HepG2 (cell line): ENCODE results near the gene SMIM36. TPM values are rescaled to one million over a fixed set of nuclear protein-coding genes. Genes with fewer than 3 reads are reported as not detected.

ENCODE experiments used
- ATAC-seq: fragments of 200-7000 bp; cut with Tn5 transposase; 3 replicates; pipeline ENCODE4 v1.9.1; 2020; ENCODE audit warnings: mild to moderate bottlenecking, moderate library complexity
- BruUV-seq: library from RNA; stranded (reverse); fragments of 400-500 nt; replicated peaks from 2 replicates; lab custom pipeline; 2021; lab: Mats Ljungman, UMichigan
- CTCF ChIA-PET: fragments of 300-600 bp; formaldehyde crosslinking; extraction: SDS; loops from one replicate; lab custom pipeline; 2021; ENCODE audit warnings: low total read pairs, inconsistent platforms, low intra/inter-chr PET ratio; lab: Yijun Ruan, JAX
- POLR2A ChIA-PET: fragments of 350-600 bp; sonication (Branson Sonifier 250); formaldehyde crosslinking; loops from one replicate; lab custom pipeline; 2020; ENCODE audit warnings: antibody characterized with exemption, inconsistent platforms; lab: Yijun Ruan, JAX
- DNase-seq: peaks from one replicate; pipeline ENCODE4 v3.0.0-alpha.2; 2015; ENCODE audit warnings: low spot score
- FAIRE-seq: peaks from 3 replicates; lab custom pipeline; 2011; peaks lifted over from hg19 to GRCh38; lab: Jason Lieb, UNC
- H2AFZ ChIP-seq: one replicate; pipeline ENCODE4 v1.6.1; 2011; ENCODE audit warnings: low read length, inconsistent platforms
- H3K27ac ChIP-seq: fragments of 300-600 bp; 3 replicates; pipeline ENCODE4 v1.8.0; 2011; ENCODE audit warnings: mixed run types, mild to moderate bottlenecking, mixed read lengths, low read length, inconsistent platforms; ENCODE audit not compliant: insufficient read depth; ENCODE audit errors: extremely low read length
- H3K27me3 ChIP-seq, 2 experiments: fragments of 200-600 bp in 1 of 2; 2 replicates in 1 of 2; 3 replicates in 1 of 2; pipeline versions ENCODE4 v1.6.0 to v1.8.0; 2011; ENCODE audit warnings: low read length in 2 of 2, mild to moderate bottlenecking in 2 of 2, moderate library complexity in 2 of 2, inconsistent platforms in 1 of 2; ENCODE audit not compliant: insufficient read depth in 2 of 2, control insufficient read depth in 1 of 2
- H3K36me3 ChIP-seq, 2 experiments: fragments of 200-600 bp in 1 of 2; replicated peaks in 1 of 2; 2 replicates in 1 of 2; 3 replicates in 1 of 2; pipeline versions ENCODE4 v1.5.1 to v1.8.0; 2011; ENCODE audit warnings: low read length in 2 of 2, inconsistent platforms in 1 of 2; ENCODE audit not compliant: insufficient read depth in 2 of 2, control insufficient read depth in 1 of 2
- H3K4me1 ChIP-seq: 2 replicates; pipeline ENCODE4 v1.5.1; 2012; ENCODE audit warnings: low read length, inconsistent platforms; ENCODE audit not compliant: insufficient read depth
- H3K4me2 ChIP-seq: 2 replicates; pipeline ENCODE4 v1.6.0; 2011; ENCODE audit warnings: low read depth, low read length, inconsistent platforms
- H3K4me3 ChIP-seq, 3 experiments: fragments of 200-600 bp in 1 of 3; sonication (generic), shearing (Covaris generic) in 1 of 3; replicated peaks in 1 of 3; 2 replicates each; pipeline ENCODE4 v1.5.1; 2011 to 2016; ENCODE audit warnings: low read length in 3 of 3, inconsistent platforms in 2 of 3, low read depth in 2 of 3, mild to moderate bottlenecking in 2 of 3, control low read depth in 1 of 3, mixed read lengths in 1 of 3; ENCODE audit not compliant: insufficient read depth in 1 of 3
- H3K79me2 ChIP-seq: one replicate; pipeline ENCODE4 v1.6.1; 2011; ENCODE audit warnings: low read length, inconsistent platforms; ENCODE audit not compliant: insufficient read depth
- H3K9ac ChIP-seq: 2 replicates; pipeline ENCODE4 v1.6.0; 2011; ENCODE audit warnings: mild to moderate bottlenecking, low read depth, low read length, inconsistent platforms; ENCODE audit not compliant: insufficient read depth
- H3K9me3 ChIP-seq: 2 replicates; pipeline ENCODE4 v1.5.1; 2012; ENCODE audit warnings: mild to moderate bottlenecking, low read length
- H4K20me1 ChIP-seq: 2 replicates; pipeline ENCODE4 v1.6.0; 2011; ENCODE audit warnings: inconsistent platforms, mild to moderate bottlenecking, low read length, moderate library complexity; ENCODE audit not compliant: insufficient read depth
- FOXA3 ChIP-seq: IDR thresholded peaks from 2 replicates; pipeline ENCODE4 v1.6.1; 2016; ENCODE audit warnings: missing genetic modification reagents, missing compliant biosample characterization
- GATAD1 ChIP-seq: IDR thresholded peaks from 2 replicates; pipeline ENCODE4 v1.6.1; 2016; ENCODE audit warnings: missing genetic modification reagents, missing compliant biosample characterization
- HHEX ChIP-seq: IDR thresholded peaks from 2 replicates; pipeline ENCODE4 v1.6.1; 2016; ENCODE audit warnings: control low read depth
- HOXA3 ChIP-seq: sonication (generic); formaldehyde crosslinking; IDR thresholded peaks from 2 replicates; pipeline ENCODE4 v1.5.0; 2020; ENCODE audit warnings: missing genetic modification reagents
- ISX ChIP-seq: sonication (generic); formaldehyde crosslinking; conservative IDR thresholded peaks from 2 replicates; pipeline ENCODE4 v1.5.0; 2020; ENCODE audit warnings: missing genetic modification reagents
- KLF15 ChIP-seq: sonication (generic); formaldehyde crosslinking; IDR thresholded peaks from 2 replicates; pipeline ENCODE4 v1.8.1; 2023; ENCODE audit warnings: borderline replicate concordance, mild to moderate bottlenecking, inconsistent platforms, missing genetic modification reagents, mixed read lengths
- NCOA5 ChIP-seq: sonication (generic); formaldehyde crosslinking; IDR thresholded peaks from 2 replicates; pipeline ENCODE4 v1.4.0; 2020; ENCODE audit warnings: missing genetic modification reagents
- PLRG1 ChIP-seq: fragments of 450-650 bp; conservative IDR thresholded peaks from 2 replicates; pipeline ENCODE4 v1.6.1; 2016
- RXRB ChIP-seq: IDR thresholded peaks from 2 replicates; pipeline ENCODE4 v1.6.1; 2016; ENCODE audit warnings: borderline replicate concordance, missing genetic modification reagents, missing compliant biosample characterization
- SAP130 ChIP-seq: IDR thresholded peaks from 2 replicates; pipeline ENCODE4 v1.6.1; 2016; ENCODE audit warnings: low read depth
- SNAPC2 ChIP-seq: sonication (generic); formaldehyde crosslinking; IDR thresholded peaks from 2 replicates; pipeline ENCODE4 v1.8.1; 2022; ENCODE audit warnings: mild to moderate bottlenecking, missing genetic modification reagents
- SOX13 ChIP-seq, 3 experiments: fragments of 450-650 bp in 1 of 3; sonication (generic) in 1 of 3; formaldehyde crosslinking in 1 of 3; IDR thresholded peaks in 2 of 3; conservative IDR thresholded peaks in 1 of 3; 2 replicates each; pipeline versions ENCODE4 v1.5.0 to v1.6.1; 2016 to 2020; ENCODE audit warnings: antibody characterized with exemption in 1 of 3, mild to moderate bottlenecking in 1 of 3, missing compliant biosample characterization in 1 of 3, missing genetic modification reagents in 1 of 3, moderate library complexity in 1 of 3
- TSC22D2 ChIP-seq: sonication (generic); formaldehyde crosslinking; IDR thresholded peaks from 2 replicates; pipeline ENCODE4 v1.5.1; 2020; ENCODE audit warnings: missing genetic modification reagents, mild to moderate bottlenecking, borderline replicate concordance
- XRCC5 ChIP-seq: fragments of 200-400 bp; formaldehyde crosslinking; optimal IDR thresholded peaks from 2 replicates; pipeline ENCODE3; 2017; ENCODE audit warnings: mild to moderate bottlenecking, low read length
- ZFP36L2 ChIP-seq: sonication (generic); formaldehyde crosslinking; IDR thresholded peaks from 2 replicates; pipeline ENCODE4 v1.4.0; 2020; ENCODE audit warnings: missing genetic modification reagents
- ZNF264 ChIP-seq: sonication (generic); formaldehyde crosslinking; IDR thresholded peaks from 2 replicates; pipeline ENCODE4 v1.4.0; 2020; ENCODE audit warnings: missing genetic modification reagents
- ZNF629 ChIP-seq: sonication (generic); formaldehyde crosslinking; conservative IDR thresholded peaks from 2 replicates; pipeline ENCODE4 v1.5.0; 2020; ENCODE audit warnings: missing genetic modification reagents
- ZNF766 ChIP-seq: sonication (generic); formaldehyde crosslinking; IDR thresholded peaks from 2 replicates; pipeline ENCODE4 v1.5.0; 2020; ENCODE audit warnings: missing genetic modification reagents, borderline replicate concordance
- ZNF878 ChIP-seq: sonication (generic); formaldehyde crosslinking; IDR thresholded peaks from 2 replicates; pipeline ENCODE4 v1.8.1; 2023; ENCODE audit warnings: mild to moderate bottlenecking, missing genetic modification reagents, moderate library complexity
- WGBS: methylation state at CpG from one replicate; pipeline ENCODE4 v1.1.6; 2017; ENCODE audit warnings: low lambda C conversion rate; 5-methylcytosine and 5-hydroxymethylcytosine counted together
- in situ Hi-C: cut with HindIII; loops from 2 replicates; pipeline ENCODE4 v1.10.0; 2017; ENCODE audit warnings: low pct_unique_long_range_greater_than_20kb; ENCODE audit not compliant: extremely low pct_ligation_motif_present
- intact Hi-C: fragments of 100-400 bp; cut with micrococcal nuclease; formaldehyde crosslinking; loops from one replicate; pipeline ENCODE4 v1.10.0; 2022; ENCODE audit not compliant: unreplicated experiment
- polyA plus RNA-seq, 8 experiments: library from polyadenylated mRNA; depleted of rRNA in 3 of 8; stranded (reverse) in 7 of 8; unstranded in 1 of 8; fragments of >200 nt; fragmentation: Illumina TruSeq in 4 of 8; extraction: Trizol in 4 of 8; gene quantifications; 2 replicates each; pipeline versions ENCODE4 v1.2.1 to v1.2.3, GENCODE V29; 2011 to 2016; ENCODE audit warnings: low read depth in 4 of 8, missing spikeins in 1 of 8, mixed read lengths in 1 of 8; ENCODE audit not compliant: insufficient read depth in 1 of 8
- total RNA-seq, 5 experiments: library from RNA; depleted of rRNA; stranded (reverse); fragments of >200 nt; fragmentation: Illumina TruSeq; extraction: Trizol; gene quantifications; 2 replicates each; pipeline ENCODE4 v1.2.3, GENCODE V29; 2016; ENCODE audit warnings: low read depth in 1 of 5
- TF ChIP-seq, protein P1 (sequence below): sonication (generic); formaldehyde crosslinking; IDR thresholded peaks from 2 replicates; pipeline ENCODE4 v1.5.0; 2020; ENCODE audit warnings: mild to moderate bottlenecking, missing genetic modification reagents
- TF ChIP-seq, protein P2 (sequence below): sonication (generic); formaldehyde crosslinking; IDR thresholded peaks from 2 replicates; pipeline ENCODE4 v1.5.0; 2020; ENCODE audit warnings: mild to moderate bottlenecking, low read depth, missing genetic modification reagents, borderline replicate concordance

The SMIM36 gene
- total and polyA plus RNA-seq, 2 of the 13 experiments (the other 11 are each of a cell fraction or from before 2014, with no cell fraction given) = not detected

DNA sequence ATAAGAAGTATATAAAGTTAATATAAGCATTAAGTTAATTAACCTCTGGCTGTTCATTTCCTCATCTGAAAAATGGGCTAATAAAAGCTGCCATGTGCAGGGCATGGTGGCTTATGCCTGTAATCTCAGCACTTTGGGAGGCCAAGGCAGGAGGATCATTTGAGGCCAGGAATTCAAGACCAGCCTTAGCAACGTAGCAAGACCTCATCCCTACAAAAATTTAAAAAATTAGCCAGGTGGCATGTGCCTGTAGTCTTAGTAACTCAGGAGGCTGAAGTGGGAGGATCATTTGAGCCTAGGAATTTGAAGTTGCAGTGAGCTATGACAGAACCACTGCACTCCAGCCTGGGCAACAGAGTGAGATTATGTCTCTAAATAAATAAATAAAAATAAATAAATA is 49.0 kb downstream of the SMIM36 start:
- no peak overlapping the region for H2AFZ ChIP-seq
- no peaks in the 10 kb centered on the region for H3K9me3 ChIP-seq
- FAIRE-seq (no peak), DNase-seq (no peak), ATAC-seq (no peak)
- ChIA-PET CTCF (no interaction called here), POLR2A (interaction anchor here (1.5 kb wide), 1 partner anchor 16 kb away, joined by 4 read pairs; no protein-coding TSS in a partner anchor)
- H3K9ac ChIP-seq = no peak overlapping the region
- H3K27me3 ChIP-seq = no peaks in the 10 kb centered on the region
- H3K4me3 ChIP-seq = no peak overlapping the region
- intact Hi-C loops (no loop called here), in situ Hi-C loops (no loop called here)
- WGBS = 100% methylated on average over 1 of the region's 1 CpG
- no peaks in the 10 kb centered on the region for H3K79me2 ChIP-seq
- no peaks in the 10 kb centered on the region for H4K20me1 ChIP-seq
- no TSS peak for BruUV-seq
- no peak overlapping the region for H3K27ac ChIP-seq
- no peak overlapping the region for H3K4me2 ChIP-seq
- TF ChIP-seq TSC22D2 (no peak), XRCC5 (no peak), ISX (no peak), ZNF629 (peak; percentile 30; the same call in 1 of the 2 replicates)
- TF ChIP-seq, protein P1, sequence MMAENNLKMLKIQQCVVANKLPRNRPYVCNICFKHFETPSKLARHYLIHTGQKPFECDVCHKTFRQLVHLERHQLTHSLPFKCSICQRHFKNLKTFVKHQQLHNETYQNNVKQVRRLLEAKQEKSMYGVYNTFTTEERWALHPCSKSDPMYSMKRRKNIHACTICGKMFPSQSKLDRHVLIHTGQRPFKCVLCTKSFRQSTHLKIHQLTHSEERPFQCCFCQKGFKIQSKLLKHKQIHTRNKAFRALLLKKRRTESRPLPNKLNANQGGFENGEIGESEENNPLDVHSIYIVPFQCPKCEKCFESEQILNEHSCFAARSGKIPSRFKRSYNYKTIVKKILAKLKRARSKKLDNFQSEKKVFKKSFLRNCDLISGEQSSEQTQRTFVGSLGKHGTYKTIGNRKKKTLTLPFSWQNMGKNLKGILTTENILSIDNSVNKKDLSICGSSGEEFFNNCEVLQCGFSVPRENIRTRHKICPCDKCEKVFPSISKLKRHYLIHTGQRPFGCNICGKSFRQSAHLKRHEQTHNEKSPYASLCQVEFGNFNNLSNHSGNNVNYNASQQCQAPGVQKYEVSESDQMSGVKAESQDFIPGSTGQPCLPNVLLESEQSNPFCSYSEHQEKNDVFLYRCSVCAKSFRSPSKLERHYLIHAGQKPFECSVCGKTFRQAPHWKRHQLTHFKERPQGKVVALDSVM = peak; percentile 71
- no peaks in the 10 kb centered on the region for H3K36me3 ChIP-seq
- H3K4me1 ChIP-seq = peaks cover 24% of the 10 kb centered on the region

DNA sequence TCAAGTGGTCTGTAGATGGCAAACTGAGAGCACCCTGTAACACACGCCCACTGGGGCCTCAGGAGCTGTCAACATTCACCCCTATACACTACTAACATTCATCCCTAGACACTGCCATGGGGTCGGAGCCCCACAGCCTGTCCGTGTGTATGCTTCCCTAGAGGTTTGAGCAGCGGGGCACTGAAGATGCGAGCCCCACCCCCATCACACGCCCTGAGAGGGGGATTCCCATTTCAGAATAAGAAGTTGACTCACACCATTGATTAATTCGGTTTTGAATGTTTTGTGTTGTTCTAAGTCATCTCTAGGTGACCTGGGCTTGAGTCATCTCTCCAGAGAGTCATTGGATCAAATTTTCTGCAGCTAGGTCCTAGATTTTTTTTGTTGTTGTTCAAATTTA is 52.3 kb downstream of the SMIM36 start:
- H3K9me3 ChIP-seq = no peaks in the 10 kb centered on the region
- H3K4me2 ChIP-seq = no peak overlapping the region
- no peak overlapping the region for H3K4me3 ChIP-seq
- no peak overlapping the region for H2AFZ ChIP-seq
- no peak overlapping the region for H3K9ac ChIP-seq
- no peaks in the 10 kb centered on the region for H3K27me3 ChIP-seq
- H3K27ac ChIP-seq = no peak overlapping the region
- BruUV-seq = no TSS peak
- no peaks in the 10 kb centered on the region for H3K79me2 ChIP-seq
- ChIA-PET POLR2A (no interaction called here), CTCF (no interaction called here)
- no peaks in the 10 kb centered on the region for H4K20me1 ChIP-seq
- no peaks in the 10 kb centered on the region for H3K36me3 ChIP-seq
- no peak for DNase-seq
- in situ Hi-C loops = no loop called here
- intact Hi-C loops = loop anchor here (5.0 kb wide), 2 partner anchors 37 to 38 kb away; partner anchors contain the start of gene MMD
- FAIRE-seq = no peak
- H3K4me1 ChIP-seq = peaks cover 42% of the 10 kb centered on the region
- WGBS = 83% methylated on average over 7 of the region's 7 CpGs
- no peak for ATAC-seq
- TF ChIP-seq SAP130 (CRISPR knock-in tag) (no peak), SNAPC2 (CRISPR knock-in tag) (no peak), ZNF264 (CRISPR knock-in tag) (no peak), ZFP36L2 (CRISPR knock-in tag) (no peak), HOXA3 (CRISPR knock-in tag) (no peak), FOXA3 (CRISPR knock-in tag) (no peak), SOX13 (IDR thresholded peaks at IDR 0.05) (no peak), SOX13 (CRISPR knock-in tag; conservative IDR thresholded peaks at IDR 0.05 in 1 of 2, IDR thresholded peaks at IDR 0.05 in 1 of 2) (no peak), ZNF878 (no peak), ZNF766 (no peak), NCOA5 (CRISPR knock-in tag) (no peak), KLF15 (CRISPR knock-in tag) (no peak), GATAD1 (CRISPR knock-in tag) (no peak), HHEX (CRISPR knock-in tag) (no peak), RXRB (CRISPR knock-in tag) (no peak), PLRG1 (no peak)
- TF ChIP-seq, protein P2, sequence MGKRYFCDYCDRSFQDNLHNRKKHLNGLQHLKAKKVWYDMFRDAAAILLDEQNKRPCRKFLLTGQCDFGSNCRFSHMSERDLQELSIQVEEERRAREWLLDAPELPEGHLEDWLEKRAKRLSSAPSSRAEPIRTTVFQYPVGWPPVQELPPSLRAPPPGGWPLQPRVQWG (CRISPR knock-in tag) = no peak
